NCI-H1417 (cell line): ENCODE data around the gene RUVBL2.

ENCODE experiments used
- DNase-seq, 3 experiments: peaks; one replicate each; lab custom pipeline; 2025; lab: John Stamatoyannopoulos, UW

The RUVBL2 gene

DNA sequence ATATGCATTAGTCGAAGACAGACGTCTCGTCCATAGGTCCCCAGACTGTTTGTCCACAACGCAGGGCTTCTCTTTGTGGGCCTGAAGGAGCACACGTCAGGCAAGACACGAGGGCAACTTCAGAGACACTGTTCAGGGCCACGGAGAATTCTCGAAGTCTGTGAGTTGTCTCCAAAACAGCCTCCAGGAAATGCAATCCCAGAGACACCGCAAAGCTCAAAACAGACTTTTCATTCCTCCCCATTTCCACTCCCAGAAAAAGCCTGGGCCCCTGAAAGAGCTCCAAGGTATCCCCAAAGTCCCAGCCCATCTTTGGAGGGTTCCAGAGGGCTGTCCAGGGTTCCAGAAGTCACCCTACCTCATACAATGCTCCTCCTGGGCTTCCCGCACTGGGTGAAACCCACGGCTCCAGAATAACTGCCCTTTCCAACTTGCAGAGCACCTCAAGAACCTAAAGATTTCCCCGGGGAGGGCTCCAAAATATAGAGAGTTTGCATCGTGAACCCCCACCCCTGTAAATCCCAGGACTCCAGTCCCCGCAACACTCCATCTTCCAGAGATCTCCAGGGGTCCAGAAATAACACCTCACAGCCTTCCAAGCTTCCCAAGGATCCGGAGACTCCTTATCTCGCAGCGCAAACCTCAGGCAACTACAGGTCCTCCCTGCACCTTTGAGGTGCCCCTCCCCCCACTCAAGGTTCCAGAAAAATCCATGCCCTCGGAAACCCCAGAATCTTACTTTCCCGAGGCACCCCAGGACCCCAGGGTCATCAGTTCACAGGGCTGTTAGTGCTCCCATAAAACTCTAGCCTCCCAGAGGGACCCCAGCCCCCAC lies 29.3 kb upstream of the RUVBL2 start:
- DNase-seq: peak in 2 of 3 experiments; percentile 43 to 52

DNA sequence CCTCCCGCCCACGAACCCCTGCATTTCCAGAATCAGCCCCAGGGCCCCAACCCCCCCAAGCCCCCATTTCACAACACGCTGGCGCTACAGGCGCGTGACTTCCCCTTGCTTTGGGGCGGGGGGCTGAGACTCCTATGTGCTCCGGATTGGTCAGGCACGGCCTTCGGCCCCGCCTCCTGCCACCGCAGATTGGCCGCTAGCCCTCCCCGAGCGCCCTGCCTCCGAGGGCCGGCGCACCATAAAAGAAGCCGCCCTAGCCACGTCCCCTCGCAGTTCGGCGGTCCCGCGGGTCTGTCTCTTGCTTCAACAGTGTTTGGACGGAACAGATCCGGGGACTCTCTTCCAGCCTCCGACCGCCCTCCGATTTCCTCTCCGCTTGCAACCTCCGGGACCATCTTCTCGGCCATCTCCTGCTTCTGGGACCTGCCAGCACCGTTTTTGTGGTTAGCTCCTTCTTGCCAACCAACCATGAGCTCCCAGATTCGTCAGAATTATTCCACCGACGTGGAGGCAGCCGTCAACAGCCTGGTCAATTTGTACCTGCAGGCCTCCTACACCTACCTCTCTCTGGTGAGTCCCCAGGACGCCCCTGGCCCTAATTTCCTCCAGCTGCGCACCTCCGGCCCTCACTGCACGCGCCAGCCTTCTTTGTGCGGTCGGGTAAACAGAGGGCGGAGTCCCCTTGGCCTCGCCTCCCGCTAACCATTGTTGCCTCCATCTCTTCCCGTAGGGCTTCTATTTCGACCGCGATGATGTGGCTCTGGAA lies 28.5 kb upstream of the RUVBL2 start, which contains the start of gene FTL:
Gene FTL (plus strand): TSS at position 270 of the 766 bp plus-strand sequence. CDS start 199 bp downstream, at position 469.
- DNase-seq: peak; percentile 94 to 97 (median 94)

DNA sequence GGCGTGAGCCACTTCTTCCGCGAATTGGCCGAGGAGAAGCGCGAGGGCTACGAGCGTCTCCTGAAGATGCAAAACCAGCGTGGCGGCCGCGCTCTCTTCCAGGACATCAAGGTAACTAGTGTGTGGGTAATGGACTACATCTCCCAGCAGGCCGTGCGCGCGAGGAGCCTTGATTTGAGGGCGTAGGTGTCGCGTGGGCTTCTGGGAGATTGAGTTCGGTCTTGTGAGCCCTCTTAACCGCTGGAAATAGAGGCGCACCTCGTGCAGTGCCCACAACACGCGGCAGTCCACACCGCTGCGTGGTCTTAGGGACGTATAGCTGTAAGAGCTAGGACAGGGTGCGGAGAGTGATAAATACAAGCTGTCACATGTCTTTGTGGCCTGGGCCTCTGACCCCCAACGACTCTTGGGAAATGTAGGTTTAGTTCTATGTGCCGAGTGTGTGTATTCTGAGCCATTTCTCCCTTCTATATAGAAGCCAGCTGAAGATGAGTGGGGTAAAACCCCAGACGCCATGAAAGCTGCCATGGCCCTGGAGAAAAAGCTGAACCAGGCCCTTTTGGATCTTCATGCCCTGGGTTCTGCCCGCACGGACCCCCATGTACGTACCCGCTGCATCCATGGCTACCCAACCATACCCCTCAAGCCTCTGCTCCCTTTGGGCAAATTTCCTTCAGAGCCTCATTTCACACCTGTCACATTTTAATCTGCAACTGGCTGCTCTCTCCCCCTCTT lies 27.7 kb upstream of the RUVBL2 start:
- peak; percentile 91 to 94 (median 93) for DNase-seq

DNA sequence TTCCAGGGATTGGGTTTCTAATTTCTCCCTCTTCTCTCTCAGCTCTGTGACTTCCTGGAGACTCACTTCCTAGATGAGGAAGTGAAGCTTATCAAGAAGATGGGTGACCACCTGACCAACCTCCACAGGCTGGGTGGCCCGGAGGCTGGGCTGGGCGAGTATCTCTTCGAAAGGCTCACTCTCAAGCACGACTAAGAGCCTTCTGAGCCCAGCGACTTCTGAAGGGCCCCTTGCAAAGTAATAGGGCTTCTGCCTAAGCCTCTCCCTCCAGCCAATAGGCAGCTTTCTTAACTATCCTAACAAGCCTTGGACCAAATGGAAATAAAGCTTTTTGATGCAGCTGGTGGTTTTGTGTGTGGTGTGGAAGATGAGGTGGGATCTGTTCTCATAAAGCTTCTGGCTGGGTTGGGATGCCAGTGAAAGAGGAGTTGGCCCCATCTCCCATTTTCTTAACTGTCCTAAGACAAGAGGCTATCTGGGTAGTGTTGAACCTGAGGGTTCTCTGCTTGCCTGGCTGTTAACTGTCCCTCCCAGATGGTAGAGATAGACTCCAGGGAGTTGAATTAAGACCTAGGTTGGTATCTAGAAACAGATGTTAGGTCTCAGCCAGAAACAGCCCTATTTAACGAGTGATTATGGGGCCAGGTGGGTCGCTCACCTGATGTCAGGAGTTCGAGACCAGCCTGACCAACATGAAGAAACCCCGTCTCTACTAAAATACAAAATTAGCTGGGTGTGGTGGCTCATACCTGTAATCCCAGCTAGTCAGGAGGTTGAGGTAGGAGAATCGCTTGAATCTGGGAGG lies 26.9 kb upstream of the RUVBL2 start:
- DNase-seq: peak in 2 of 3 experiments; percentile 25 to 71

DNA sequence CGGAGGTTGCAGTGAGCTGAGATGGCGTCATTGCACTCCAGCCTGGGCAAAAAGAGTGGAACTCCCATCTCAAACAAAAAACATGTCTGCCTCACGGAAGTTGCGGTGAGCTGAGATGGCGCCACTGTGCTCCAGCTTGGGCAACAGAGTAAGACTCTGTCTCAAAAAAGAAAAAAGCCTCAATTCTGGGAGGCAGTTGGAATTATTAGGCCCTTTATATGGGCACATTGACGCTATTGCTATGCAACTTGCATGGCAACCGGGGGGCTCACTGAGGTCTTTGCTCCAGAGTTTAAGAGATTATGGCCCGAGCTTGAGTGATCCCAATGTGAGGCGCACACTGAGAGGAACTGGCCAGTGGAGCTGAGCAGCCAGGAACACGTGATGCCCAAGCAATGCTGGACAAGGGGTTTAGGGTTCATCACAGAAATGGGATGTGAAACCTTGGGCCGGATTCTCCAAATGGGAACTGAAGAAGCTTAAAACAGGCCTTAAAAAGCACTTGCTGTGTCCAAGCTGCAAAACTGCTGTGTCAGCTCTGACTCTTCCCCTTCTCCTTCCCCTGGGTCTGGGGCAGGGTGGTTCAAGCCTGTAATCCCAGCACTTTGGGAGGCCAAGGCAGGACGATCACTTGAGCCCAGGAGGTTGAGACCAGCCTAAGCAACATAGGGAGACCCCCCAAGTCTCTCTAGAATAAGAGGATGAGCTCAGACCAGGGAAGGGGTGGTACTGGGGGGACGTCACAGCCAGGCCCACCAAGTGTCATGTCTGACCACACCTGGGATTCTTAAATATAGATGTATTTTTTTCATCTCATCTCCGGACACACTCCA lies 26.1 kb upstream of the RUVBL2 start:
- no peak for DNase-seq

DNA sequence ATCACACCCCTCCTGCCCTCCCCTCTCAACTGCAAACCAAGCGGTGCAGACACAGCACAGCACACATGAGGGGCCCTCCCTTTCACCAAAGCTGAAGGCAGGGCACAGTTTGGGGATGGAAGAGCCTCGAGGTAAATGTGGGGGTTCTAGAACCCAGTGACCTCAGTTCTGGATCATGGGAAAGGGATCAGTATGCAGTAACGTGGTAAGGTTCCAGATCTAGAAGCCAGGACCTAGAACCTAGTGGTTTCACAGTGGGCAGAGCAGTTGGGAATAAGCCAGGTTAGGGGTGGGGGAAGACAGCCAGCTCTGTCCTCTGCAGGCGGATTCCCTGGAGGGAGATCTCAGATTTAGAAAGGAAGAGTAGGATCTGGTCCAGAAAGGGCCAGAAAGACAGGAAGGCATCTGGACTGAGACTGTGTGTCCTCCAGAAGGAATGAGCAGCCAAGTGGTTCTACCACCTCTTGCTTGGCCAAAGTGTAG lies 25.5 kb upstream of the RUVBL2 start:
- DNase-seq: no peak

DNA sequence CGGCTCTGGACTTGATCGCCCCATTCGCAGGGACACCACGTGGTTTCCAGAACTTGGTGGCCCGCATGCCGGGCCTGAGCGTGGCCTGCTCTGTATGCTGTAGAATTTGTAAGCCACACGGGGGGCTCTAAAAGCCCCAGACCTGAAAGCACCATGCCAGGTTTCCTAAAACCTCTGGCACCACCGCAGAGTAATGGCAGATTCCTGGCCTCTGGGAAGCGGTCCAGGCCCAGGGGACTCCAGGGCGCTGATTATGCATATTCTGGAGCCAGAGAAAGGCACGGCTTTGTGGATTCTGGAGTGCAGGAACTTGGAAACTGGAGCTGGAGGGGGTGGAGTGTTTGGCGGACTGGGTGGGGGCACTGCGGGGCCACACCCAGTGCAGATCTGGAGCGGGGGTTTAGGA lies 24.9 kb upstream of the RUVBL2 start:
- DNase-seq: no peak

DNA sequence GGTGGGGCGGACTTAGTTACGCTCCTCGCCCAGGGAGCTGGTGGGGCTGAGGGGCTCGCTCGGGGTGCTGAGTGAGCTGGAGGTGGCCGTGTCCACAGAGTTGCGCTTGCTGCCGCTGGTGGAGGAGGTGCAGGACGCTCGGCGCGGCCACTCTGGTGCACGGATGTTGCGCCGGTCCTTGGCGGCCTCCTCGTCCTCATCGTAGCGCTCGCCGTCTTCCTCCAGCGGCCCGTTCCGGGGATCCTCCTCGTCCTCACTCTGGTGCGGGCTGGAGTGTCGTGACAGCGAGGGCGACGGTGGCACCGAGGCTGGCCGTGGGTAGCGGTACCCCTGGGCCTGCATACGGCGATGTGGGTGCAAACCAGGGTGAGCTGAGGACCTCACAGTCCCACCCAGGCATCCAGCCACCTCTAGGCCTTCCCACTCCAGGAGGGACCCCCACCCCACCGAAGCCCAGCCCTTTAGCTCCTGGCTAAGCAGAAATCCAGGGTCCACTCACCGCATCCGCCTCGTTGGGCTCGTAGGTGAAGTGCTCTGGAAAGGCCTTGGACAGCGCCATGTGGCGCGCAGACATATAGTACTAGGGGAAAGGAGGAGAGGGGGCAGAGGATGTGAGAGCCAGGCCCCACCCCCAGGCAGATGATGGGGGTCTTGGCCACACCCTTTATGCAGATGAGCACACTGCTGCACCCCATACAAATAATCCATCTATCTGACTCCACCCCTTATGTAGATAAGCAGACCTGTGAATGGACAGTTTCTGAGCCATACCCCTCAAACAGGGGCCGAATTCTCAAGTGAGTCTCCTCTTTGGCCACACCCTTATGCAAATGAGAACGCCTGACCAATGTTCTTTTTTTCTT lies 24.2 kb upstream of the RUVBL2 start:
- no peak for DNase-seq

DNA sequence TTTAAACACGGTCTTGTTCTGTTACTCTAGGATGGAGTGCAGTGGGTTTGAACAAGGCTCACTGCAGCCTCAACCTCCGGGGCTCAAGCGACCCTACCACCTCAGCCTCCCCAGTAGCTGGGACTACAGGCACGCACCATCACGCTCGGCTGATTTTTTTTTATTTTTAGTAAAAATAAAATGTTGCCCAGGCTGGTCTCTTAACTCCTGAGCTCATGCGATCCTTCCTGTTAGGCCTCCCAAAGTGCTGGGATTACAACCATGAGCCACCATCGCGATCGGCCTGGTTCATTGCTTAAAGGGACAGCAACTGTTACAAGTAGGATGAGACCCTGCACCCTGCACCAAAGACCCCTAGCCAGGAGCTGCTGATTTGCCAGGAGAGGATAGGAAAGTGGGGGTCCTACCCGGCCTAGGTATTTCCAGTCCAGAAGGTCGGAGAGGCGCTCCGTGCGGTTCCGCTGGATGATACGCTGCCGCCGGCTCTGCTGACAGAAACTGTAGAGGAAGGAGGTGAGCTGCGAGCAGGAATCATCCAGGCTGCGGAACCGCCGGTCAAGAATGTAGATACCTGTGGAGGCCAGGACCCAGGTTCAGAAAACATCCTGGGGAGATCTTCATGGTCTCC lies 23.4 kb upstream of the RUVBL2 start:
- no peak for DNase-seq

DNA sequence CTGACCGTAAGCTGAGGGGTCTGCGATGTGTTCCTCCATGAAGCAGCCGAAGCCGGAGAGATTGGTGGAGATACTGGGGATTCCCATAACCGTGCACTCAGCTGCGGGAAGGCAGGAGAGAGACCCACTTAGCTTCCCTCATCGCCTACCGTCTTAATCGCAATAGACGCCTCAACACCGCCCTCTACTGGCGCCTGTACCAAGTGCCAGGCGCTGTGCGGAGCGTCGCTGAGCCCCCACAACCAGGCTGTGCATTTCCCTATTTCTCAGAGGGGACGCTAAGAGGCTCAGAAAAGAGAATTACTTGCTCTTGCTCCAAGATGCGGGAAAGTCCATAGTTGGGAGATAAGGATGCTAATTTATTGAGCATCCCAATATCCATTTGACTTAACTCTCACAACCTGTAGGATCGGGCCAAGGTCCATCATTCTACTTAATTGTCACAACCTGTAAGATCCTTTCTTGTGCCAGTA lies 22.7 kb upstream of the RUVBL2 start:
- peak in 2 of 3 experiments; percentile 38 to 95 for DNase-seq

DNA sequence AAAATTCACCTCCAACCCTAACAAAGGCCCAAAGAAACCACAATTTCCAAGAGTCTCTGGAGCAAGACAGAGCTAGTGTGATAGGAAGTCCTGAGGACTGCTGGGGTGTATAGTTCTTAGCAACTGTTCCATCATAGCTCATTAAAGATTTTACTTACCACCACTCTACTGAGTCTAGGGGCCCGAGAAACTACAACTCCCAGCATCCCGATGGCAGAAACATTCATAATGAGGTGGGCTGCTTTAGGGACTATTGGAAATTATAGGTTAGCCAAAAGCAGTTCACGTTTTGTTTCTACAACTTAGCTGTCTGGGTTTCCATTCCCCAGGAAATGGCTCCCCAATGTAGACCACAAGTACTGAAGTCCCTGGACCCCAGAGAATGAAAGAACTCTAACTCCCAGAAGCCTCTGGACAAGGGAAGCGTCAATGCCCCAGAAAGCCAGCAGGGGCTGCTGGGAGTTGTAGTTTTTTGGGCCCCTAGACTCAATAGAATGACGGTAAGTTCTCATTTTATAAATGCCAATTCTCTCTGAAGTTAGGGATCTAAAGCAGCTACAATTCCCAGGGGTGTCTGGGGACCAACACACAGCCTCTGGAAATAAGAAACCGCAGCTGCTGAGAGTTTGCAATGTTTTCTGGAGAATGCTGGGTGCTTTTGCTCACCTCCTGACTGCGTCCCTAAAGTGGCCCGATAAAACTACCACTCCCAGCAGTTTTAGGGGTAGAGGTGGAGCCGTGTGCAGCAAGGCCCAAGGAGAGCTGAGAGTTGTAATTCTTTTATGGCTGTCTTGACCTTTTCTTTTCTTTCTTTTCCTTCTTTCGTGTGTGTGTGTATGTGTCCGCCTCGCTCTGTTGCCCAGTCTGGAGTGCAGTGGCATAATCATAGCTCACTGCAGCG lies 17.5 kb upstream of the RUVBL2 start:
- peak; percentile 18 to 65 (median 42) for DNase-seq

DNA sequence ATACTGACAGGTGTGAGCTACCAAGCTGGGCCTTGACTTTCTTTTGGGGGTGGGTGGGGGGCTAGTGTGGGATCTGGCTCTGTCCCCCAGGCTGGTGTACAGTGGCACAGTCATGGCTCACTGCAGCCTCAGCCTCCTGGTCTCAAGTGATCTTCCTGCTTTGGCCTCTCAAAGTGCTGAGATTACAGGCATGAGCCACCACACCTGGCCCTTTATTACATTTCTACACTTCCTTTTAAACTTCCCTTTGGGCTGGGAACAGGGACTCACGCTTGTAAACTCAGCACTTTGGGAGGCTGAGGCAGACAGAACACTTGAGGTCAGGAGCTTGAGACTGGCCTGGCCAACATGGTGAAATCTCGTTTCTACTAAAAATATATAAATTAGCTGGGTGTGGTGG lies 16.6 kb upstream of the RUVBL2 start:
- no peak for DNase-seq

DNA sequence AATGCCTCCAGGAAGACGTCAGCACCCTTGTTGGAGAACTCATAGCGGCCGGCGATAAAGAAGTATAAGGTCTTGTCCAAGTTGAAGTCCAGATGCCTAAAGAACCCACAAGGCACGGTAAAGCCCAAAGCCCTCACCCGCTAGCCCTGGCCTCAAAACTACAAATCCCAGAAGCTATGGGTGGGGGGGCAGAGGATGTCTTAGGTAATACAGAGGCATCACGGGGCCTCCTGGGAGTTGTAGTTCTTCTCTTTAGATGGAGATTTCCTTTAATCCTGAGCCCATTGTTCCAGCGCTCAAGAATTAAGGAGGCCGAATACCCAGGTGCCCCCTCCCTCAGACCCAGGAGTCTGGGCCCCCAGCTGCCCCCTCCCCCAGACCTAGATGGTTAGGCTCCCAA lies 11.4 kb upstream of the RUVBL2 start:
- no peak for DNase-seq

DNA sequence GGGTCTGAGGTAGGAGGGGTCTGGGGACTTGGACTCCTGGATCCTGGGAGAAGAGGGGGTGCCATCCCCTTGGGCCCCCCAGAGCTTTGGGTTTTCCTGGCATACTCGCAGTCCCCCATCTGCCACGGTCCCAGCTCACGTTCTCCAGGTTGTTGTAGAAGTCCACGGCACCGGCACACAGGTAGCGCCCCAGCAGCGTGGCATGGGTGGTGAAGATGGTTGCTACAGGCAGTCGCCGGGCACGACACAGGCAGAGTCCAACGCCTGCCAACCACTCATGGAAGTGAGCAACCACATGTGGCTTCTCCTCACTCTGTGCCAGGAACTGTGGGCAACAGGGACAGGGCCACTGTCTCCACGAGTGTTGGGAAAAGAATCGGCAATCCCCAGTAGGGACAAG lies 8.0 kb upstream of the RUVBL2 start:
- no peak for DNase-seq

DNA sequence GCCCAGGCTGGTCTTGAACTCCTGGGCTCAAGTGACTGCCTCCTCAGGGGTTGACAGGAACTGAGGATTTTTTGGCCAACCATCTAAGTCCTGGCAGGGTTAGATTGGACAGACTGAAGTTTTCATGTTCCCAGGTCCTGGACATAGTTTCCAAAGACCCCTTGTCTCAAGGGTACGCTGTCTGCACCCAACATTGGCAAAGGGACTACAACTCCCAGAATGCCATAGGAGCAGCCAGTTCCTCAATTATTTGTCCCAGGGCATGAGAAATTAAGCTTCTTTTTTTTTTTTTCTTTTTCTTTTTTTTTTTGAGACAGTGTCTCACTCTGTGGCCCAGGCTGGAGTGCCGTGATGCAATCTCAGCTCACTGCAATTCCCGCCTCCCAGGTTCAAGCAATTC lies 7.5 kb upstream of the RUVBL2 start:
- DNase-seq: no peak

DNA sequence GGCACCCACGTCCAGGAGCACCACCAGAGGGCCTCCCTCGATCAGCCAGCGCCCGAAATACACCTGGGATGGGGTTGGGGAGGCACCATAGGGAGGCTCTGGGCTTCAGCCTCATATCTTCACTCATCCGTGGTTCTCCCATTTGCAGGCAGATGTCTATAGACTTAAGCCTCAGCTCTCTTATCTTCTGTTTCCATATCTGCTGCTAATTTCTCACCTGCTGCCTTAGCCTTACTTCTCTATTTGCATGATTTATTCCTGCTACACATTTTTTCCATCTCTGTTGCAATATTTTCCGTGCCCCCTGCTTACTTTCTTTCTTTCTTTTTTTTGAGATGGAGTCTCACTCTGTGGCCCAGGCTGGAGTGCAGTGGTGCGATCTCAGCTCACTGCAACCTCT lies 6.4 kb upstream of the RUVBL2 start:
- DNase-seq: no peak

DNA sequence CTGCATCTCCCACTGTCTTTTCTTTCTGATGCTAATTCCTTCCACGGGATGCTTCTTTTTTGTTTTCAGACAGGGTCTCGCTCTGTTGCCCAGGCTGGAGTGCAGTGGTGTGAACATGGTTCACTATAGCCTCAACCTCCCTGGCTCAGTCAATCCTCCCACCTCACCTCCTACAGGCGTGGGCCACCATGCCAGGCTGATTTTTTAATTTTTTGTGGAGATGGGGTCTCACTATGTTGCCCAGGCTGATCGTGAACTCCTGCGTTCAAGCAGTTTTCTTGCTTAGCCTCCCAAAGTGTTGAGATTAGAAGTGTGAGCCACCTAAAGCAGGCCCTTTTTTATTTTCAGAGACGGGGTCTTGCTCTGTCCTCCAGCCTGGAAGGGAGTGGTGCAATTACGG lies 5.4 kb upstream of the RUVBL2 start:
- DNase-seq: no peak

DNA sequence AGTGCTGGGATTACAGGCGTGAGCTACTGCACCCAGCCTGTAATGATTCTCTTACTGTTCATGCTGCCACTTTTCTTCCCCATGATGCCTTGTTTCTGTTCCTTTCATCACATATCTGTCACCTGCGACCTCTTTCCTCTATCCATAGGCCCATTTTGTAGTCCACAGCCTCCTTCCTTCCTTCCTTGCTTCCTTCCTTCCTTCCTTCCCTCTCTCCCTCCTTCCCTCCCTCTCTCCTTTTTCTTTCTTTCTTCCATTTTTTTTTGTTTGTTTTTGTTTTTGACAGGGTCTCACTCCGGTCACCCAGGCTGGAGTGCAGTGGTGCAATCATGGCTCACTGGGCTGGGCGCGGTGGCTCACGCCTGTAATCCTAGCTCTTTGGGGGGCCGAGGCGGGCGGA lies 4.8 kb upstream of the RUVBL2 start:
- no peak for DNase-seq
